Kidney (tissue), 14 donors: ENCODE measurements around the gene DYNC1I1. TPM values are rescaled to one million over a fixed set of nuclear protein-coding genes. Genes with fewer than 3 reads are reported as not detected.

Source experiments
- DNase-seq, 5 donors: peaks; one replicate each; pipeline ENCODE4 v3.0.0-alpha.2; 2013 to 2020
- FAIRE-seq: peaks from 2 replicates; lab custom pipeline; 2012; peaks lifted over from hg19 to GRCh38; lab: Jason Lieb, UNC
- H3K27ac ChIP-seq, 2 donors: one replicate each; pipeline ENCODE4 v1.7.0; 2013; ENCODE audit warnings: low read depth in 2 of 2, low read length in 2 of 2, inconsistent platforms in 1 of 2
- H3K27me3 ChIP-seq: one replicate; pipeline ENCODE4 v1.7.1; 2013; ENCODE audit warnings: low read length, inconsistent platforms; ENCODE audit not compliant: control insufficient read depth, insufficient read depth
- H3K36me3 ChIP-seq, 3 donors: one replicate each; pipeline versions ENCODE4 v1.7.0 to v1.7.1; 2013; ENCODE audit warnings: low read length in 3 of 3, control low read depth in 1 of 3, inconsistent platforms in 1 of 3; ENCODE audit not compliant: insufficient read depth in 3 of 3, control insufficient read depth in 2 of 3
- H3K4me1 ChIP-seq, 3 donors: one replicate each; pipeline versions ENCODE4 v1.7.0 to v1.7.1; 2013; ENCODE audit warnings: low read length in 3 of 3, inconsistent platforms in 1 of 3, low read depth in 1 of 3; ENCODE audit not compliant: control insufficient read depth in 2 of 3, insufficient read depth in 2 of 3
- H3K4me3 ChIP-seq, 3 donors: one replicate each; pipeline versions ENCODE4 v1.7.0 to v1.8.1; 2013; ENCODE audit warnings: low read length in 3 of 3, control low read depth in 1 of 3, inconsistent platforms in 1 of 3
- H3K9ac ChIP-seq, 3 donors: one replicate each; pipeline versions ENCODE4 v1.7.0 to v1.7.1; 2013; ENCODE audit warnings: low read length in 3 of 3, control low read depth in 1 of 3, inconsistent platforms in 1 of 3
- H3K9me3 ChIP-seq, 3 donors: one replicate each; pipeline versions ENCODE4 v1.7.0 to v1.7.1; 2013; ENCODE audit warnings: low read length in 3 of 3, control low read depth in 1 of 3, inconsistent platforms in 1 of 3; ENCODE audit not compliant: control insufficient read depth in 2 of 3, insufficient read depth in 1 of 3
- CTCF ChIP-seq: IDR thresholded peaks from 3 replicates; pipeline ENCODE4 v1.5.1; 2012; ENCODE audit warnings: mild to moderate bottlenecking, moderate library complexity, borderline replicate concordance; ENCODE audit not compliant: insufficient read depth; ENCODE audit errors: extremely low read depth
- intact Hi-C: fragments of 100-400 bp; cut with DNase I; formaldehyde crosslinking; loops from one replicate; pipeline ENCODE4 v1.11.1; 2022
- polyA plus RNA-seq: library from polyadenylated mRNA; stranded (reverse); fragments of 350-450 nt; fragmentation: Illumina TruSeq; extraction: RNeasy Lipid Tissue Mini Kit (QIAGEN cat#74804); gene quantifications from one replicate; pipeline ENCODE4 v1.2.3, GENCODE V29; 2014; ENCODE audit warnings: low read depth, low replicate concordance; ENCODE audit not compliant: insufficient read depth
- total RNA-seq: library from RNA; stranded (reverse); fragmentation: NEBNext Ultra II Directional; extraction: Animal tissue kit (Norgen Biotek cat#: 25700); gene quantifications from one replicate; pipeline ENCODE4 v1.2.1, GENCODE V29; 2021
- donor health status: control.
- donor health status: control.
- donor health status: control.
- donor health status: control.
- donor health status: control.
- donor health status: DM: yes; HTN: yes; CAD: no.
- donor health status: Normal renal cell carcinoma (clear cell type).

DYNC1I1 gene
- total and polyA plus RNA-seq, 2 donors from 2014 or later: 2.3 to 2.6 TPM

GRCh38 chr7:96131525-96131924 lies 359.2 kb downstream of the DYNC1I1 start:
- Histone ChIP-seq H3K9me3 (no peaks in the 10 kb centered on the region), H3K36me3 (peaks cover 0 to 8% (median 5%) of the 10 kb centered on the region in 3 donors), H3K9ac (no peak overlapping the region), H3K27ac (no peak overlapping the region), H3K27me3 (no peaks in the 10 kb centered on the region), H3K4me3 (no peak overlapping the region), H3K4me1 (no peaks in the 10 kb centered on the region)
- no peak for TF ChIP-seq CTCF
- intact Hi-C loops: no loop called here
- FAIRE-seq: no peak
- DNase-seq: no peak

GRCh38 chr7:96135241-96135640 lies 362.9 kb downstream of the DYNC1I1 start:
- Histone ChIP-seq H3K4me3 (no peak overlapping the region), H3K4me1 (no peaks in the 10 kb centered on the region), H3K9me3 (no peaks in the 10 kb centered on the region), H3K27me3 (no peaks in the 10 kb centered on the region), H3K36me3 (peaks cover 0 to 6% (median 4%) of the 10 kb centered on the region in 3 donors), H3K27ac (no peak overlapping the region), H3K9ac (no peak overlapping the region)
- intact Hi-C loops: no loop called here
- DNase-seq (peak in 2 of 5 donors; percentile 26 to 35), FAIRE-seq (no peak)
- TF ChIP-seq CTCF: no peak

GRCh38 chr7:96136600-96137239 lies 364.4 kb downstream of the DYNC1I1 start:
- no peak for DNase-seq
- Histone ChIP-seq H3K4me3 (no peak overlapping the region), H3K4me1 (no peaks in the 10 kb centered on the region), H3K27me3 (no peaks in the 10 kb centered on the region), H3K36me3 (peaks cover 0 to 5% (median 2%) of the 10 kb centered on the region in 3 donors), H3K27ac (no peak overlapping the region), H3K9ac (no peak overlapping the region), H3K9me3 (no peaks in the 10 kb centered on the region)
- no peak for FAIRE-seq
- no peak for TF ChIP-seq CTCF
- intact Hi-C loops: no loop called here
